ENCODE measurements around the gene STAC3.

Gene STAC3

GRCh38 chr12:57237932-57238853, 12.8 kb downstream of the STAC3 start (continued):
- TF ChIP-seq PRDM6 (tag by site-specific recombination; IDR thresholded peaks at IDR 0.05) (no peak), ZXDB (tag by site-specific recombination; IDR thresholded peaks at IDR 0.05) (no peak), HOXD13 (CRISPR knock-in tag; IDR thresholded peaks at IDR 0.05; ENCODE audit: borderline replicate concordance) (no peak), ZNF184 (tag by site-specific recombination; IDR thresholded peaks at IDR 0.05) (no peak), EGR2 (tag by site-specific recombination; IDR thresholded peaks at IDR 0.05; ENCODE audit: low read depth) (peak; percentile 50), YY2 (tag by site-specific recombination; IDR thresholded peaks at IDR 0.05) (no peak), ZBTB8A (tag by site-specific recombination; IDR thresholded peaks at IDR 0.05) (peak; percentile 56; the same call in 1 of the 2 replicates), ZBTB6 (tag by site-specific recombination; IDR thresholded peaks at IDR 0.05) (no peak)

GRCh38 chr12:57237596-57237931, 13.4 kb downstream of the STAC3 start:
- no peak overlapping the region for H3K4me3 ChIP-seq (ENCODE audit: low read depth, low read length)
- CTCF ChIA-PET = interaction anchor here (0.6 to 23.3 kb wide), 7 partner anchors 10 to 221 kb away, joined by 3 to 628 read pairs (median 4); partner anchors contain the start of genes NXPH4 and SHMT2

GRCh38 chr12:57236925-57237595, 13.9 kb downstream of the STAC3 start:
- Histone ChIP-seq H3K4me3 (ENCODE audit: low read depth, low read length) (no peak overlapping the region), H3K9me3 (ENCODE audit: control insufficient read depth, insufficient read depth, low read depth, low read length) (no peaks in the 10 kb centered on the region), H3K4me1 (ENCODE audit: control insufficient read depth, insufficient read depth, low read length) (peaks cover 21% of the 10 kb centered on the region), H3K36me3 (ENCODE audit: control insufficient read depth in 2 of 2, insufficient read depth in 1 of 2, low read length in 2 of 2) (peaks cover 0 to 40% of the 10 kb centered on the region in 2 experiments; a peak in 1 of 3 replicates), H3K27ac (ENCODE audit: extremely low read depth, low read depth, low read length) (no peak overlapping the region)
- ChIA-PET POLR2A (interaction anchor here (2.1 to 3.0 kb wide), 2 partner anchors 19 to 23 kb away, joined by 7 to 17 read pairs; no protein-coding TSS in a partner anchor), CTCF (interaction anchor here (0.6 to 23.3 kb wide), 7 partner anchors 9 to 219 kb away, joined by 3 to 628 read pairs (median 4); partner anchors contain the start of genes NXPH4 and SHMT2)
- TF ChIP-seq ZNF768 (tag by site-specific recombination; IDR thresholded peaks at IDR 0.05) (no peak), PATZ1 (tag by site-specific recombination; IDR thresholded peaks at IDR 0.05) (peak; percentile 33; the same call in 1 of the 2 replicates), ZEB2 (tag by site-specific recombination; IDR thresholded peaks at IDR 0.05) (0 out of 2 replicates have a peak, but pooled peaks have one; percentile 19), ZNF600 (tag by site-specific recombination; IDR thresholded peaks at IDR 0.05) (peak; percentile 55), HOXA7 (CRISPR knock-in tag; IDR thresholded peaks at IDR 0.05; ENCODE audit: borderline replicate concordance) (no peak), SP3 (tag by site-specific recombination; IDR thresholded peaks at IDR 0.05) (peak; percentile 41; the same call in 1 of the 2 replicates), SP2 (tag by site-specific recombination; IDR thresholded peaks at IDR 0.05) (peak; percentile 73)

More at GRCh38 chr12:57237596-57237931, 13.4 kb downstream of the STAC3 start:
- TF ChIP-seq GLIS1 (tag by site-specific recombination; IDR thresholded peaks at IDR 0.05) (no peak), ZNF692 (tag by site-specific recombination; IDR thresholded peaks at IDR 0.05) (0 out of 2 replicates have a peak, but pooled peaks have one; percentile 37), ZNF792 (tag by site-specific recombination; IDR thresholded peaks at IDR 0.05) (no peak), IKZF3 (tag by site-specific recombination; IDR thresholded peaks at IDR 0.05) (peak; percentile 55), MZF1 (tag by site-specific recombination; IDR thresholded peaks at IDR 0.05; ENCODE audit: borderline replicate concordance) (no peak), ZNF140 (tag by site-specific recombination; IDR thresholded peaks at IDR 0.05) (no peak), ZEB2 (tag by site-specific recombination; IDR thresholded peaks at IDR 0.05) (0 out of 2 replicates have a peak, but pooled peaks have one; percentile 3), ZNF366 (tag by site-specific recombination; conservative IDR thresholded peaks at IDR 0.05) (peak; percentile 55; the same call in 1 of the 2 replicates), GLI2 (tag by site-specific recombination; IDR thresholded peaks at IDR 0.05; ENCODE audit: borderline replicate concordance, low read depth) (no peak)
- H3K4me1 ChIP-seq (ENCODE audit: control insufficient read depth, insufficient read depth, low read length) = peaks cover 21% of the 10 kb centered on the region
- H3K27ac ChIP-seq (ENCODE audit: extremely low read depth, low read depth, low read length) = no peak overlapping the region
- peaks cover 0 to 35% of the 10 kb centered on the region in 2 experiments; a peak in 1 of 3 replicates for H3K36me3 ChIP-seq (ENCODE audit: control insufficient read depth in 2 of 2, insufficient read depth in 1 of 2, low read length in 2 of 2)
- no peaks in the 10 kb centered on the region for H3K9me3 ChIP-seq (ENCODE audit: control insufficient read depth, insufficient read depth, low read depth, low read length)
- POLR2A ChIA-PET = interaction anchor here (2.1 to 6.4 kb wide), 3 partner anchors 7 to 24 kb away, joined by 7 to 72 read pairs (median 17); partner anchors contain the start of gene SHMT2

Measured in HEK293 (cell line).